ENCODE measurements around the gene NFYC.

NFYC gene

DNA sequence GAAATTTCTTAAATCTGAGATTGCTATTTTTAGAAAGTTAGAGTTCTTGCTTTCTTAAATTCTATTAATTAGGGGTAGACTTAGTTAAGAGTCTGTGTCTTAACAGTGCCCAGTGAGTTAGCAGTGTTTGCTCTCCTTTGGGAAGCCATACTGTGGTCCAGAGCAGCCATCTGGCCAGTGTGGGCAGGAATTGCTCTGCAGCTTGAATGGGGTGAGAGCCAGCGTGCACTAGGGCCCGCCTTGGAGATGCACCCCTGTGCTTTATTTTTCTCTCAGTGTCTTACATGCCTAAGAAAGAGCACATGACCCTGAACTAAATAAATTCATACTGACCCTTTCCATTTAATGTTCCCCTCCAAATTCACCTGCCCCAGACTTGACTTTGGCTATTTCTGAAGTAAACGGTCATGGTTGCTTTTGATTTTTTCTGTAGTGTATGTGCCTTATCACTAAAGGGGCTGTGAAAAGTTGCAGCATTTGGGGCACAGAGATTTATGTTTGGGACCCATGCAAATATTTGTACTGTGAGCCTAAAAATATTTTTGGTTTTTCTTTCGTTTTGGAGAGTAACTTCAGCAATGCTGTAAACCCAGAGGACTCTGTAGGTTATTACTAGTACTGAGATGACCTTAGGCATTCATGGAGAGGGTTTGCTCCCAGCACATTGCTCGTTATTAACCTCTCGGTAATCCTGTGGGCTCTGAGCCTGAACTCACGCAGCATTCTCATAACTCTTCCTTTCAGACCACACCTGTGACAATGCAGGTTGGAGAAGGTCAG is 70.8 kb downstream of the NFYC start:
- no peak for DNase-seq

DNA sequence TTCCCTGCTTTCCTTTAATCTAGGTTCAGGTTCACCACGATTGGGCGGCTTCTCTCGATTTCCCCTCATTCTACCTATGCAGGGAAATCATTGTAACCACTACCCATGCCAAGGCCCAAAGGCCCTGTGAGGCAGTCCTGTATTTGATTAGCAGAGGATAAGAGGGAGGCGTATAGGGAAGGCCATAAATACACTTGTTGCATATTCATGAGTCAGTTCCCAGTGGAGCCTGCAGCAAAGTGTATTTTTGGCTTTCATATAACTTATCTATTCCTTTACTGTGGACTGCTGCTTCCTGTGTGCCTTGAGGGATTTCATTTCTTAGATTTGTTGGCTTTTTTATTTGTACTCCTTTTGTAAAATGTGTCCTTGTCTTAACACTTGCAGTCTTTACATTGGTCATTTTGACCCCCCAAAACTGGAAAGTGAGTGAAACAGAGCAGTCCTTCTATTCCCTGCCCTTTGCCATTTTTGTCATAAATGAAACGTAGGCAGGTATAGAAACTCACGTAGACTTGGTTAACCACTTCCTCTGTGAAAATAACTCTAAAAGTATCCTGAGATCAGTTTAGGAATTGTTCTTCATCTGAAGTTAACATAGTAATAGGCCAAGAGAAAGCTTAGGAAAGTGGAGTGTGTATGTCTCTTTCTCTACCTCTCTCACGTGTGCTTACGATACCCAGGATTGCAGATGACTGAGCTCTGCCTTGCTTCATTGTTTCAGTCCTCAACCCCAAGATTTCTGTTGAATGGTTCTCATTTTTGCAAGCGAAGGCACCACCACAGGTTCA is 72.4 kb downstream of the NFYC start:
- no peak for DNase-seq

DNA sequence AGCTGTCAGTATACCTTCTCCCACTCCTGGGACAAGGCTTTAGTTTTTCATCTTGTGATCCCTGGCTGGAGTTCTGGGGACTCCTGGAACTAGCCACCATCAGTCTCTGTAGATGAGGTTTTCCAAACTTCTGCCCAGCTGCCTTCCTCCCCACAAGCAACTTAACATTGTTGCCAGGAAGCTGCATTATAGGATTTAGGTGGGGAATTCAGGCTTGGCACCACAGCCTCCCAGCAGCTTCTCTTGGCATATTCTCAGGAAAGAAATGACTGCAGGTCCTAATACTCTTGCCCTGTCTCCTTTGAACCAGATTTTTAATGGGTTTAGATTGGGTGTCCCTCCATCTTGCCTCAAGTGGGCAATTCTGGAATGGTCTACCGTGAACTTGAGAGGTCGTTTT is 73.5 kb downstream of the NFYC start:
- no peak for DNase-seq

DNA sequence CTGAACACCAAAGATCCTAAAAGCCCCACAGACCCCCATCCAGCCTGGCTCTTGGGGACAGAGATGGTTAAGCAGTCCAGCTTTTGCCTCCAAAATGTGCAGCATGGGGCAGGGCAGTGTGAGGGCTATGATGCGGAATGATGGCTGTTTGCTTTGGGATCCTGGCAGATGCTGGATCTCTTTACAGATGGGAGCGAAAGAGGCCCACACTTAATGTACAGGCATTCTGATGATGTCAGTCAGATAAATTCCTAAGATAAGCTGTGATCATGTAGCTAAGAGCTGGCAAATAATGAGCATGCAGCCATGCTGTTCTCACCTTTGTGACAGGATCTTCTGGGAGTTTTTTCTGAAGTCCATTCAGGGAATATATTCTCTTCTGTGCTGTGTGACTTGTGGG is 74.5 kb downstream of the NFYC start:
- no peak for DNase-seq

DNA sequence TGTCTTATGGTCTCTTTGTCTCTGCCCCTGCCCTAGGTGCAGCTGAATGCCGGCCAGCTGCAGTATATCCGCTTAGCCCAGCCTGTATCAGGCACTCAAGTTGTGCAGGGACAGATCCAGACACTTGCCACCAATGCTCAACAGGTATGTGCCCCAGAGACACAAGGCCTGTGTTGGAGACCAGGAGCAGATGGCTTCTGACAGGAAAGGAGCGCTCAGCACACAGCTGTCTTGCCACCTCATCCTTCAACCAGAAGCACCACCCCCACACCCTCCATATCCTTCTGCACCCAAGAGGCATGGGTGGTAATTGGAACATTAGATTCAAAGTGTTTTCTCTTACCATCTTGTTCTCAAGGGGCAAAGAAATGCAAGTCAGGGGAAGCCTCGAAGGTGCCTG is 75.1 kb downstream of the NFYC start:
- DNase-seq, result no peak

DNA sequence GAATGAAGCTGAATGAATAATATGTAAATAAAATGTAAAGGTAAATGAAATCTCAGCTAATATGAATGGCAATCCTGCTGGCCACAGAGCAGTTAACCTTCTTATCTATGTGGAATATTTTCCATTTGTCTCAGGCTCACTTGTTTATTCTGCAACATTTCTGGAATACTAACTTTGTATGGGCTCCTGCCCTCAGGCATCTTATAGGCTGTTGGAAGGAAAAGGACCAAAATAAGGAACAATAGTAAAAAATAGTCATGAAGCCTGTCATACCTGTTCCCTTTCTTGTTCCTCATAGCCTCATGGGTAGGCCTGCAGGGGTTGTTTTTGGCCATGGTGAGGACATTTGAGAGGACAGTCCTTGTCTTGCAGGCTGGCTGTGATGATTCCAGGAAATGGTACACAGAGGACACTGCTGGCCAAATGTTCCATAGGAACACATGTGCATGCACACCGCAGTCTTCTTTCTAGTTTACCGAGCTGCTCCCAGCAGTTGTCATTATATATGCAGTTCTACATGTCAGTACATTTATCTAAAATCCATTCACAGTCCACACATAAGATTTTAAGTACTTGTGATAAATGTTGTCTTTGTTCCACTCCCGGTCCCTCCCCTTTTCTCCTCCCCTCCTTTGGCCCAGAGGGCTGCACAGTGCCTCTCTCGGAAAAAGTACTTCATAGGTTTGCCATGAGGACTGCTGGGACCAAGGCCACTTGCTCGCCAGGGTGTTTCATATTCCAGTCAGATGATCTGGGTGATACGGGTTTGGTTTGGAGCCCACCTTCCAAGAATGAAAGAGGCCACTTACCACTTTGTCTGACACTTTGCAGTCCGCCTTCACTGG is 76.9 kb downstream of the NFYC start:
- DNase-seq, result no peak

DNA sequence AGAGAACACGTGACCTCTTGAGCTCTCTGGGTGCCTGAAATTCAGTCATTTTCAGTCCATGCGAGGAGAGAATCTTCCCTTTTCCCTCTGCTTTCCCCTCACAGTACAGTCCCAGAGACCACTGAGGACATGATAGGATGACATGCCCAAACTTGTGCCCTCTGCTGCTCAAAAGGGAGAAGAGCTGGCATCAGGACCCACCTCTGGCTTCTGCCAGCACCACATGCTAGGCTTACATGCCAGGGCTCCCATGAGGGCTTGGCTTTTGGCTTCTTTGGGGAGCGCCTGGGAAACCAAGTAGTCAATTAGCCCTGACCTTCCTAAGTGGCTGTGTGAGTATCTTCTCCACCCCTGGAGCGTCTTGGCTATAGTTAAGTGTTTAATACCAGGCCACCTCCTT is 78.3 kb downstream of the NFYC start:
- DNase-seq, result no peak

DNA sequence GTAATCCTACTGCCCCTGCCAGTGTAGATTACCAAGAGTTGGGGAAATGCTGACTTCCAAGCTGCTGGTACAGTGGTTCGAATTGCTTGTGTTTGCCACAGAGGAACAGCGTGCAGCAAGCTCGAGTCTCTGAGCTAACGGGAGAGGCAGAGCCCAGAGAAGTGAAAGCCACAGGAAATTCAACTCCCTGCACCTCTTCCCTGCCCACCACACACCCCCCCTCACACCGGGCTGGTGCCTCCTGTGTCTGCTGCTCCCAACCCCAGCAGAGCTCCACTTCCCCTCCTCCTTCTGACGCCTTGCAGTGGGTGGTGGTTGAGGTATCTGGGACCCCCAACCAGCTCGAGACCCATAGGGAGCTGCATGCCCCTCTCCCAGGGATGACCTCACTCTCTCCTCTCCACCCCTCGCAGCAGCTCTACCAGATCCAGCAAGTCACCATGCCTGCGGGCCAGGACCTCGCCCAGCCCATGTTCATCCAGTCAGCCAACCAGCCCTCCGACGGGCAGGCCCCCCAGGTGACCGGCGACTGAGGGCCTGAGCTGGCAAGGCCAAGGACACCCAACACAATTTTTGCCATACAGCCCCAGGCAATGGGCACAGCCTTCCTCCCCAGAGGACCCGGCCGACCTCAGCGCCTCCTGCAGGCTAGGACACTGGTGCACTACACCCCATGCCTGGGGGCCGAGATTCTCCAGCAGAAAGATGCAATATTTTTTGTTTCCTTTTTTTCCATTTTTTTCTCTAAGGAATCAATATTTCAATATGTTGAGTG is 79.0 kb downstream of the NFYC start:
- DNase-seq, result no peak

DNA sequence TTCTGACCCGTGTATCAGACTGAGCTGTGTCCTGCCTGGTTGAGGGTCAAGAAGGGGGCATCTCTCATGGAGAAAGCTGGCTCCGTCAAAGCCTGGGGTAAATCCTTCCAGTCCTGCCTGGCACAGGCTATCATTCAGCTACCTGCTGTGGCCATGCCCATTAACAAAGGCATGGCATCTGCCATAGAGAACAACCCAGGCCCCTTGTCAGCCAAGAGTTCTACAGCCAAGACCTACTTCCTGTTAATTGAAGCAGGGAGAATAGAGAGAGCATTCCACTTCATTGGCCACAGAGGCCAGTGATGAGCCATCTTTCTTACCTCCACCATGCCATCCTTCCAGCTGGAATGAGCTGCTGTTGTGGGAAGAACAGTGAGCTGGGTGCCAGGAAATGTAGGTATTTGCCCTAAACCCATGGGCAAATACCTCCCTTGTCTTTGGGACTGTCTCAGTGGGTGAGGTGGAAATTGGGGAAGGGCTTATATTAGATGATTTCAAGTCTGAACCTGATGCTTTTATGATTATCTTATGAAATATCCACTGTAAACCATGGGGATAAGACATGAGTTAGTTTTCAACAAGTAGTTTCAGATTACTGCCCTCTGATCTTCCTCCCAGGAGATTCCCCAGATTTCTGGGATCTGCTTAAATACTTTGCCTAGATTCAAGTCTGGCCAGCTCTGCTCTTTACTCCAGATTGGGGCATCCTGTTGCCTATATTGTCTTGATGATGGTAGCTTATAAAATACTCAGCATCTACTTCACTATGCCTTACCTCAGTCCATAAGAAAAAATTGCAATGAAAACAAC is 80.8 kb downstream of the NFYC start:
- no peak for DNase-seq

DNA sequence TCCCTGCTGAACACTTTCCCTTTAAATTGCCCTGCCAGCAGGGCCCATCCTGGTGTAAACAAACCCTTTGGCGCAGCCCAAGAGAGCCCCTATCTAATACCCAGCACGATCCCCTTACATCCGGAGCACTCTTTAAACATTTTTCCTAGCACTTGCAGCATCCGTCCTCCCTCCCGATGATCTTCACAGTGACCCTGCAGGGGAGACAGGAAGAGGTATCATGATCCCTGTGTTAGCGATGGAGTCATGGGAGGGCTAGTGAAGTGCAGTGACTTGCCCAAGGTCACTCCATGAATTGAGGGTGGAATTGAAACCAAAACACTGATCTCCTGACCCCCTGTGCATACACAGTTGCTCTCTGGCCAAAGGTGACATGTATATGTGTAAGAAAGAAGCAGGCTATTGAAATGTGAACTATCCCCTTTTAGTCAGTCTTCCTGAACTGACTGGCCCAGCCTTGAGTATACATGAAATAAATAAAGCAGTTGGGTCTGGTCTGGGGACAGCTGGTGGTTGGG is 82.3 kb downstream of the NFYC start:
- no peak for DNase-seq

DNA sequence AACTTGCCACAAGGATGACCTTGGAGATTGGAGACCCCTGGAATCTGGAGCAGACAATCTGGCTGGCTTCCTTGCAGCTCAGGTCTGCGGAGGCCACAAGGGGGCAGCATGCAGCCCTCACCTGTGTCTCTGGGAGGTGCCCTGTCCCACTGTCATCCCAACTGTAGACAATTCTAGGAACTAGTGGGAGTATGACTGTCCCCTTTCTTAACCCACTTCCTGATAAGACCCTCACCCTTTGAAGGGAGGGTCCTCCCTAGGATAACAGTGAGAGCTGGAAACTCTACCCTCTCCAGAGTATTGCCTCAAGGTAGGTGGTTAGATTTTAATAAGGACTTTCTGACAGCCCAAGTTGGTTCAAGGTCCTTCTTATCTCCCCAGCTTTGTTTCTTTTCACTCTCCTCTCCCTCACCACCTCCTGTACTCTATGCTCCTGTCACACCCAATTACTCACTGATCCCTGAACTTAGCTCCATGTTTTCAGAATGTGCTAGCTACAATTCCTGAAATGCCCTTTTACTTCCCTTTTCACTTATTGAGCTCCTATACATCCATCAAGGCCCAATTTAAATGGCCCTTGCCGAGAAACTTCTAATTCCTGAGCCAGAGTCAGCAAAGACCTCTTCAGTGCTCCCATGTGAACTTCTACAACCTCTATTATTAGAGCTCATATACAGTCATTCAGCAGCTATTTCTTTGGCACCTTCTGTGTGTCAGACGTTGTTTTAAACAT is 82.9 kb downstream of the NFYC start:
- DNase-seq, result no peak

DNA sequence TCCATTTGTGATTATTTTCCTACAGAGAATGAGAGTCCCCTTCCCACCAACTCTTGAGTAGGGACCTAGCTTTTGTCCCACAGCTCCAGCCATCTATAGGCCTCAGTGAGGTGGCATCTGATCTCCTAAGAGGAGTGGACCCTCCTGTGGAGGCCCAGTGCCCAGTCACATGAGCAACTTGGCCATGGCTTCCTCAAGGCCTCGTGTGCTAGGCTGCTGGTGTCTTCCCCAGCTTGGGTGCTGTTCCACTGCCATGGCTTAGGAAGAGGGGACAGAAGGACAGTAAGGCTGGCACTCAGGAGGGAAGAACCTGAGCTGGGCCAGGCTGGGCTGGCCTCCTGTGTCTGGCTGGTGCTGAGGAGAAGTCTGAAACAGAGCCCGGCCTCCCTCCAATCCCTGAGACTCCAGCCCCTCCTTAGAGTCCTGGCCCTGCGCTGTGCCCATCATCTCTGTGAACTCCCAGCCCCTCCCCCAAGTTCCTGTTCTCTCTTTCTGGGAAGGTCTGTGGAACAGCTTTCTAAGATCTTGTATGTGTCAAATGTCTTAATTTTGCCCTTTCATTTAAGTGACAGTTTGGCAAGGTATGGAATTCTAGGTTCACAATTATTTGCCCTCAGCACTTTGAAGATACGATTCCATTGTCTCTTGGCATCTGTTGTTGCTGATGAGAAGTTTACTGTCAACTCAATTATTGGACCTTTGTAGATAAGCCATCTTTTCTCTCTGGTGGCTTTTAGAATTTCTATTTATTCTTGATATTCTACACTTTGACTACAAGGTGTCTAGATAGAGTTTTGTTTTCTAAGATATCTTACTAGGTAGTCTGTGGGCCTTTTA is 85.0 kb downstream of the NFYC start:
- no peak for DNase-seq

DNA sequence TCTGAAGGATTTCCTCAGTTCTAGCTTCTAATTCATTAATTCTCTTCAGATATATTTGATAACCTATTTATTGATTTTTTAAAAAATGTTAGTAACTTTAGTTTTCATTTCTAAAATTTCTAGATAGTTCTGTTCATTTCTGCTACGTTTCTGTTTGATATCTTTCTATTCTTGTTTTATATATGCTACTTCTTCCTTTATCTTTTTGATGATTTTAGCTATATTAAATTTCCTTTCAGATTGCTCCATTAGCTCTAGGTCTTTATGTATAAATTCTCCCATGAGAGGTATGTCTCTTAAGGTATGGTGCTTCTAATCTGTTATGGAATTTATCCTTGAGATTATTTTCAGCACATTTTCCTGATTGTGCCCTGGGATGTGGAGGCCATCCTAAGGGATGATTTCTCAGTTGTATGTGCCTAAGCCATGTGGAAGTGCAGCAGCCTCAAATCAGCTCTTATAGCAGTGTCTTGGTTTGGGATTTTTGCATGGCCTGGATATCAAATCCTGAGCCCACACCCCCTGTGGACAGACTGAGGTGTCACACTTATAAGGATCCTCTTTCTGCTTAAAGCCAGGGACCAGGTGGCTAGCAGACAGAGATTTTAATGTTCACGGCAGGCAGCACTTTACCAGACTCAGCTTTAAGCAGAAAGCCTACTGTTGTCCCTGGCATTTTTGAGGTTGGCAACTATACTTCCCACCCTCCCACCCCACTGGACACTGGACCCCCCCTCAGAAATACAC is 85.9 kb downstream of the NFYC start:
- DNase-seq, result no peak

DNA sequence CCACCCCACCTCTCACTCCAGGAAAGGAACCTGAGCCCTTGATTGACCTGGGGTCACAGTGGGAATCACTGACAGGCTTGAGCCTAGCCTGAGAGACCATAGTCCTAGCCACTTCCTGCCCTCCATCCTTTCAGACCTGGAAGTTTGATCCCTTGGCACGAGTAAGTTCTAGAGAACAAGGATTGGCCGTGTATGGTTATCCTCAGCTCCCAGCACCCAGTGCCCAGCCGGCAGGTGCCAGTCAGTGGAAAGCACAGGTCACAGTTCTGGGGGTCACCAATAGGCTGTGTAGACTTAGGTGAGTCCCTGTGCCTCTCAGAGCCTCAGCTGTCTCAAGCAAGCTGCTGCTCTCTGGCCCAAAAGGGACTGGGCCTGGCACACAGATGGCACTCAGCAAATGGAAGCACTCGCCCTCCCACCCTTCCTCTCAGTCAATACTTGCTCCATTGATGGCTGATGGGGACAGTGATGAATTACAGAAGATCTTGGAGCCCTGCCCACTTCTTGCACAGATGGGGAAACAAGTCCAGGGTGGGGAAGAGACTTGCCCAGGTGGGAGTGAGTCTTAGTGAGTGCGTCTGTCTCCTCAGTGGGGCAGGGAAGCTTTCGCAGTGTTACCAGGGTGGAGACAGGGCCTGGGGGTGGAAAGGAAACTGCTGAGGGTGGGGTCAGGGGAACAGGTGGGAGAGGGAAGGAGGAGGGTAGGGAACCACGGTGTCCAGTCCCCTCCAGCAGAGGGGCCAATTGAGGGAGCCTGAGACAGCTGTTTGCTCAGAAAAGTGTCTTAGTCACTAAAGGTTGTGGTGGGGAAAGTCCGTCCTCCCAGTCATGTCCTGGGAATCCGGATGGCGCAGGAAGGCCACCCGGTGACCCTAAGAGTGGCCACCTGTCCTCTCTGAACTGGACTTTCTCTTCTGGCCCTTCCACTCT is 89.4 kb downstream of the NFYC start:
- no peak for DNase-seq

DNA sequence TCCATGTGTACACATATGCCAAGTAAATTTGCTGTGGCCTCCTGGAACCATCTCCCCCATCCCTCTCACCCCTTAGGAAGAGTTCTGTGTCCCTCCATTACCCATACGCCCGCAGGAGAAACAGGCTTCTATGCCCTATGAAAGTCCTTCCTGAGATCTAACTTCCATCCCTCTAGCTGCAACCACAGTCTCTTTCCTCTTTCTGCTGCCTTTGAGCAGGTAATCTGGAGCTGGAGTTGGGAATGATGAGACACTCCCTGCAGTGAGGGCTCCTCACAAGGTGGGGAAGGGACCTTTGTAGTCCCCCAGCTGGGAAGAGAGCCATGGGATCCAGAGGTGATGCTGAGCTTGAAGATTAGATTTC is 90.1 kb downstream of the NFYC start:
- DNase-seq, result no peak

DNA sequence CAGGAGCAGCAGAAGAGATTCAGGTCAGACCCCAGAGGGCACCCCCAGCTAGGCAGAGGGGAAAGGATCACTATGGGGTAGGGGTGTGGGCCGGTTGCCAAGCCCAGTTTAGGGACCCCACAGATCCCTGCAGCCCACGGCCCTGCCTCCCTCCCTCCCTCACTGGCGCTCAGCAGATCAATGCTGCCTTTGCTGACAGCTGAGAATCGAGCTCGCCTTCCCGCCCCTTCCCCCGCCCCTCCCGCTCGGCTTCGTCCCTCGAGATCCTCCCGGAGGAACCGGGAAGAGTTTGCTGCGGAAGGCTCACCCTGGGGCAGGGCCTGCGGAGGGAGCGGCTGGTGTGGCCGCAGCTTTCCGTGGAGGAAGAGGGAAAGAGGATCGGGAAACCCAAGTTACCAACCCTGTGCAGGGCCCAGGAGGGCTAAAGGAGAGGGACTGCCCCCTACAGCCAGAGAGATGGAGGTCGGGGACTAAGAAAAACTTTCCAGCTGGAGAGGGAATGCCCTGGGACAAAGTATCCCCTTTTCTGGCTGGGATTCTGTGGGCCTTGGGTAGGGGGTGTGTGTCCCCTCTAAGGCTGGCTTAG is 91.0 kb downstream of the NFYC start:
- DNase-seq, result no peak

DNA sequence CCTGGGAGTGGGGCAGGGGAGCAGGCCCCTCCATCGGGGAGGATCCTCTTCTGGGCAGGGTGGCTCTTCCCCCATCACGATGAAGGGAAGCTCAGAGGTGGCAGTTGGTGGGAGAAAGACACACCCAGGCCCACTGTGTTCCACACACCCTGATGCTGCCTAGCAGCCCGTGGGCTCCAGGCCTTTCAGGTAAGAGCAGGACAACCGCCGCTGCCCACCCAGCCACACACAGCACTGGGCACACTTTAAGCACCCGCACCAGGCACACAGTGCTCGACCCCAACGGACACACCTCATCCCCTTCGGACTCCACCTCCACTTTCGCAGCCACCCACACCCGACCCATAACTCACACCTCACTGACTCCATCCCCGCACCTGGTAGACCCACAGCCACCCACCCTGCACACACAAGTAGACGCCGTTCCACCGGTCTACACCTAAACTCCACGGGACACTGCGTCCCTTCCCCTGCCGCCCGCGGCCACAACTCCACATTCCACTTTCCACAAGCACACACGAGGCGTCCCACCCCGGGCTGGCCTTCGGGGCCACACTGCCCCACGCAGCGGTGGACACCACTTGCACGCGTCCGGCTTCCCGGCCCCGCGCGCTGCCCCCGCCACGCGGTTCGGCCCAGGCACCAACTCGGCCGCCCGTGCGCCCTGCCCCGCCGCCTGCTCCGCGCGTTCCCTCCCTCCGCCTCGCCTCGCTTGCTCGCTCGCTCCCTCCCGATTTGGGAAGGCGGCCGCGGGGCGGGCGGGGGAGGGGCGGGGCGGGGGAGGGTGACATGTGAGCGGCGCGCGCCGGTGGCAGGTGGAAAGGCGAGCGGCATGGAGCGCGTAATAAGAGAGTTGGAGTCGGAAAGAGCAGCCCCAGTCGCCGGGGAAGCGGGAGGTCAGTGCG is 91.7 kb downstream of the NFYC start, which contains the start of gene KCNQ4:
KCNQ4 (plus strand) TSS at position 787 of the 905 bp plus-strand sequence. CDS start 307 bp downstream, outside the sequence.
- no peak for DNase-seq
